ENCODE measurements around the gene SERPINC1.
"Not testable (repeated sequence)": the region's sequence is repeated elsewhere in the genome, so short reads cannot be mapped to it uniquely, and the experiment has no call there.

- TF ChIP-seq, protein P1, sequence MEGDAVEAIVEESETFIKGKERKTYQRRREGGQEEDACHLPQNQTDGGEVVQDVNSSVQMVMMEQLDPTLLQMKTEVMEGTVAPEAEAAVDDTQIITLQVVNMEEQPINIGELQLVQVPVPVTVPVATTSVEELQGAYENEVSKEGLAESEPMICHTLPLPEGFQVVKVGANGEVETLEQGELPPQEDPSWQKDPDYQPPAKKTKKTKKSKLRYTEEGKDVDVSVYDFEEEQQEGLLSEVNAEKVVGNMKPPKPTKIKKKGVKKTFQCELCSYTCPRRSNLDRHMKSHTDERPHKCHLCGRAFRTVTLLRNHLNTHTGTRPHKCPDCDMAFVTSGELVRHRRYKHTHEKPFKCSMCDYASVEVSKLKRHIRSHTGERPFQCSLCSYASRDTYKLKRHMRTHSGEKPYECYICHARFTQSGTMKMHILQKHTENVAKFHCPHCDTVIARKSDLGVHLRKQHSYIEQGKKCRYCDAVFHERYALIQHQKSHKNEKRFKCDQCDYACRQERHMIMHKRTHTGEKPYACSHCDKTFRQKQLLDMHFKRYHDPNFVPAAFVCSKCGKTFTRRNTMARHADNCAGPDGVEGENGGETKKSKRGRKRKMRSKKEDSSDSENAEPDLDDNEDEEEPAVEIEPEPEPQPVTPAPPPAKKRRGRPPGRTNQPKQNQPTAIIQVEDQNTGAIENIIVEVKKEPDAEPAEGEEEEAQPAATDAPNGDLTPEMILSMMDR (IDR thresholded peaks at IDR 0.05; ENCODE audit: control extremely low read depth in 1 of 3, insufficient read depth in 1 of 3, low read depth in 1 of 3, low read length in 3 of 3) = not testable (repeated sequence)
- not testable (repeated sequence) for TF ChIP-seq RXRA (IDR thresholded peaks at IDR 0.05; ENCODE audit: insufficient read depth, low read depth, low read length); EZH2 (IDR thresholded peaks at IDR 0.05; ENCODE audit: low read depth, low read length, severe bottlenecking); EGR1 (IDR thresholded peaks at IDR 0.05; ENCODE audit: borderline replicate concordance, low read depth, low read length); CEBPB (IDR thresholded peaks at IDR 0.05; ENCODE audit: low read depth, low read length); SP4 (IDR thresholded peaks at IDR 0.05; ENCODE audit: low read length); POLR2A (IDR thresholded peaks at IDR 0.05; ENCODE audit: control extremely low read depth in 1 of 2, low read depth in 2 of 2, low read length in 2 of 2); POLR2AphosphoS5 (IDR thresholded peaks at IDR 0.05; ENCODE audit: low read depth, low read length); ATF3 (IDR thresholded peaks at IDR 0.05; ENCODE audit: insufficient read depth, low read depth, low read length)
- TF ChIP-seq, protein P2, sequence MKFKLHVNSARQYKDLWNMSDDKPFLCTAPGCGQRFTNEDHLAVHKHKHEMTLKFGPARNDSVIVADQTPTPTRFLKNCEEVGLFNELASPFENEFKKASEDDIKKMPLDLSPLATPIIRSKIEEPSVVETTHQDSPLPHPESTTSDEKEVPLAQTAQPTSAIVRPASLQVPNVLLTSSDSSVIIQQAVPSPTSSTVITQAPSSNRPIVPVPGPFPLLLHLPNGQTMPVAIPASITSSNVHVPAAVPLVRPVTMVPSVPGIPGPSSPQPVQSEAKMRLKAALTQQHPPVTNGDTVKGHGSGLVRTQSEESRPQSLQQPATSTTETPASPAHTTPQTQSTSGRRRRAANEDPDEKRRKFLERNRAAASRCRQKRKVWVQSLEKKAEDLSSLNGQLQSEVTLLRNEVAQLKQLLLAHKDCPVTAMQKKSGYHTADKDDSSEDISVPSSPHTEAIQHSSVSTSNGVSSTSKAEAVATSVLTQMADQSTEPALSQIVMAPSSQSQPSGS (IDR thresholded peaks at IDR 0.05; ENCODE audit: low read length) = not testable (repeated sequence)
Observed at GRCh38 chr1:173881117-173881516, 36.0 kb downstream of the SERPINC1 start.

Data from H1 (cell line).